Omental fat pad (tissue), 4 donors: ENCODE measurements around the gene NDUFS6. TPM values are rescaled to one million over a fixed set of nuclear protein-coding genes. Genes with fewer than 3 reads are reported as not detected.

ENCODE experiments used
- ATAC-seq: fragments of 150-250 bp; one replicate; pipeline ENCODE4 v1.9.1; 2016; ENCODE audit warnings: mild to moderate bottlenecking, moderate library complexity; ENCODE audit not compliant: low FRiP score
- DNase-seq: peaks from one replicate; pipeline ENCODE4 v3.0.0-alpha.2; 2019; ENCODE audit warnings: low spot score
- total RNA-seq, 4 donors: library from RNA; depleted of rRNA; stranded (reverse); fragments of >200 nt; gene quantifications; one replicate each; pipeline ENCODE4 v1.1.0, GENCODE V29; 2016
- TF ChIP-seq, protein P1 (sequence below), 3 donors: fragments of 450-650 bp; IDR thresholded peaks; one replicate each; pipeline ENCODE4 v1.5.1; 2016 to 2017; ENCODE audit warnings: antibody characterized with exemption in 3 of 3, mild to moderate bottlenecking in 3 of 3, moderate library complexity in 2 of 3

The NDUFS6 gene
- total RNA-seq, 4 donors from 2014 or later = 34.3 to 81.2 (median 44.2) TPM

DNA sequence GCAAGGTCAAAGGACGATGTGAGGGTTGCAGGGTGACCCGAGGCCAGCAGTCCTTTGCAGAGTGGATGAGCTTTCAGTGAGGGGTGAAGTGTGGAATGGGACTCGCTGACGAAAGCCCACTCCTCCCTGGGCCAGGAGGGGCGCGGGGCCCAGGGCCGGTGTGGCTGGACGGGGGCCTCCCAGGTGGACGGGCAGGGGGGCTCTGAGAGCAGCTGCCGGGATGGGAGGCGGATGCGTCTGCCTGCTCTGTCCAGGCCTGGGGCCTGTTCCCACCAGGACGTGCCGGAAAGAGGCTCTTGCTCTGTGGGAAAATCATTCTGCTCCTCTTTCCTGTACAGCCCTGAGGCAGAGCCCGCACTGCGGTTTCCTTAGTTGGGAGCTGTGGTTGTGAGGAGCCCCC, 57.2 kb downstream of the NDUFS6 start:
- ATAC-seq = no peak

DNA sequence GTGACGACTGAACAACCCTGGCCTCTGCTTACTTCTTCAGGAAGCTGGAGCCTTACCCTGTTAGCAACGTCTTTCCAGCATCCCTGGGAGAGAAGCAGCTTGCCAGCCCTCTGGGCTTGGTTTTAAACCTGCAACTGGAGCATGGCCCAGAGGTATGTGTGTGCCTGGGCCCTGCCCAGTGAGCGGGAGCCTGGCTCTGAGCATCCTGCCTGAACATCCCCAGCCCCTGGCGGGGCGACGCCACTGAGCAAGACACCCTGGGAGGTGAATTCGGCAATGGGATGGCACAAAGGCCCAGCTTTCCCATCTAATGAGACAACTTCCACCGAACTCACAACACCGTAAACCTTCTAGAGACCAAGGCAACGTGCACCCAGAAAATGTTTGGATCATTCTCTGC, 57.9 kb downstream of the NDUFS6 start:
- TF ChIP-seq, protein P1, sequence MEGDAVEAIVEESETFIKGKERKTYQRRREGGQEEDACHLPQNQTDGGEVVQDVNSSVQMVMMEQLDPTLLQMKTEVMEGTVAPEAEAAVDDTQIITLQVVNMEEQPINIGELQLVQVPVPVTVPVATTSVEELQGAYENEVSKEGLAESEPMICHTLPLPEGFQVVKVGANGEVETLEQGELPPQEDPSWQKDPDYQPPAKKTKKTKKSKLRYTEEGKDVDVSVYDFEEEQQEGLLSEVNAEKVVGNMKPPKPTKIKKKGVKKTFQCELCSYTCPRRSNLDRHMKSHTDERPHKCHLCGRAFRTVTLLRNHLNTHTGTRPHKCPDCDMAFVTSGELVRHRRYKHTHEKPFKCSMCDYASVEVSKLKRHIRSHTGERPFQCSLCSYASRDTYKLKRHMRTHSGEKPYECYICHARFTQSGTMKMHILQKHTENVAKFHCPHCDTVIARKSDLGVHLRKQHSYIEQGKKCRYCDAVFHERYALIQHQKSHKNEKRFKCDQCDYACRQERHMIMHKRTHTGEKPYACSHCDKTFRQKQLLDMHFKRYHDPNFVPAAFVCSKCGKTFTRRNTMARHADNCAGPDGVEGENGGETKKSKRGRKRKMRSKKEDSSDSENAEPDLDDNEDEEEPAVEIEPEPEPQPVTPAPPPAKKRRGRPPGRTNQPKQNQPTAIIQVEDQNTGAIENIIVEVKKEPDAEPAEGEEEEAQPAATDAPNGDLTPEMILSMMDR (IDR thresholded peaks at IDR 0.05) = no peak
- ATAC-seq (no peak), DNase-seq (no peak)

More for the DNA sequence above, 57.2 kb downstream of the NDUFS6 start:
- TF ChIP-seq, protein P1 (IDR thresholded peaks at IDR 0.05) = no peak
- no peak for DNase-seq

DNA sequence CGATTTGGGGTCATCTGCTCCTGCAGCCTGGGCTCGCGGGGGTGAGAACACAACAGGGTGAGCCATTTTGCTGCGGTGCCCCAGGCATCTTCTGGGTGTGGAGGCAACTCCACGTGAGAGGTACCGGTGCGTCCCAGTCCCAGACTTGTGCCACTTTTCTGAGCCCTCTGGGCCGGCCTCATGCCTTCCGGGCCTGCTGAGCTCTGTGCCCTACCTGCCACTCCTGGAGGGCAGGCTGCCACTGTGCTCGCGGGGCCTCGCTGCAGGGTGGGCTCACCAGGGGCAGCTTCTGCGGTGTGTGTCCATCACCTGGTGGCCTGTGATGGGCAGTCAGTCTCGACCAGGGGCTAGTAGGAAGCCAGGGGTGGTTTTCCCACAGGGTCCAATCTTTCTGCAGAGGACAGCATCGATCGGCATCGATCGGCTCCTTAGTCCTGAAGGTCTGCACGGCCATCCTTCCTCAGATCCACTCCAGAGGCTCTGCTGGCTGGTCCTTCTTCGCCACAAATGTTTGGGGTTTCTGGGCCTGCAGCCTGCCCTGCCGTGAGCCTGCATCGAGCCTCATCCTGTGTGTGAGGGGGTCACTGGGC, 58.9 kb downstream of the NDUFS6 start:
- ATAC-seq = no peak
- no peak for DNase-seq
- TF ChIP-seq, protein P1 (IDR thresholded peaks at IDR 0.05) = no peak

DNA sequence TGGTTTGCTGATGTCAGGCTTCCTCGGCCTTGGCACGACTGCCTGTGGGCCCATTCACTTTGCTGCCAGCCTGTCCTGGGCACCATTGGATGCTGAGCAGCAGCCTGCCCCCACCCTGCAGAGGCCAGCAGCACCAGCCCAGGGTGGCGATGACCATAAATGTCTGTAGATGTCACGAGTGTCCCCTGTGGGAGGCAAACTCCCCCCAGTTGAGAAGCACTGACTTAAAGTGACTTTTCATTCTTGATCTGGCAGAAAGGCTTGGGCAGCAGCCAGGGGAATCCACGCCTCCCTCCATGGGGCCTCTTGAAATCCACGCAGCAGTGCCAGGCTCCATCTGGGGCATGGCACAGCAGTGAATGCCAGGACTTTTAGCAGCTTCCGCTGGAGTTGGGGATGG, 59.7 kb downstream of the NDUFS6 start:
- TF ChIP-seq, protein P1 (IDR thresholded peaks at IDR 0.05) = no peak
- DNase-seq (no peak), ATAC-seq (no peak)

DNA sequence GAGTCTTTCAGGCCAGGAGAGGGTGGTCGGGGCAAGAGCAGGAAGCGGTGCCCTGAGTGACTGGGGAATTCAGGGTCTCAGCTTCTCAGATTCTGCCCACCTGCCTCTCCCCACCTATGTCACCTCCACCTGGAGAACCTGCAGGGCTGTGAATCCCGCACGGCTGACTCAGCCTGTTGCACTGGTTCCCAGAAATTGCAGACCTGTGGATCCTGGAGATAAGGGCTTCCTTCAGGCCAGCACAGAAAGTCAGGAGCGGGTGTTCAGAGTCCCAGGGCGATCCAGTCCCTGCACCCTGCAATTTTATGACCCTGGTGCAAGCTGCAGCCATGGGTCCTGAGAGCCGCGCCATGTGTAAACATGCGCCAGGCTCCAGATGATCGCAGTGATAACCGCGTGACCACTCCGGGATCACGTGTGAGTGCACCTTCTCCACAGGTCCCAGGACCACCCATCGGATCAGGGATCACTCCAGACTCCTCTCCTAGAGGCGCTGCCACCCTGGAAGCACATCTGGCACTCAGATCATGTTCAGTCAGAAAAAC, 63.8 kb downstream of the NDUFS6 start:
- TF ChIP-seq, protein P1 (IDR thresholded peaks at IDR 0.05) = no peak

DNA sequence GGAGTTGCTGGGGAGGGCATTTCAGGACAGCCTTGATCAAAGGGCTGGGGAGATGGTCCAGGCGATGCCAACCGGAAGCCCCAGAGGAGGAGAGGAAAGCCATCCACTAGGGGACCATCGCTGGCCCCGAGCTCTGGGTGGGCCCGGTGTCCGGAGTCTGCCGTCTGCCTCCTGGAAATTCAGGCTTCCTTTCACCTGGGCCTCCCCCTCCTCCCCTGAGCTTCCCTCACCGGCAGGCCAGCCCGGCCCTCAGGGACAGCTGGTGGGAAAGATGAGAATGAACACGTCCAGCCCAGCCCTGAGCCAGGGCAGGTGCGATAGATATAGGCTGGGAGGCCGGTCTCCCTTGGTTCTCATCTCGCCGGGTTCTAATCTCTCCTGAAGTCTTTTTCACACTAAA, 64.3 kb downstream of the NDUFS6 start:
- ATAC-seq = no peak
- DNase-seq = no peak
- TF ChIP-seq, protein P1 (IDR thresholded peaks at IDR 0.05) = no peak

More for the DNA sequence above, 63.8 kb downstream of the NDUFS6 start:
- DNase-seq = no peak
- ATAC-seq = no peak

Other genes starting within 250 kb of the NDUFS6 start
- 10 to 100 TPM; 16.1 to 57.5 (median 49.5) TPM for gene MRPL36, start 1.6 kb upstream of the NDUFS6 start, total RNA-seq
- not detected for gene IRX4, start 81.5 kb downstream of the NDUFS6 start, total RNA-seq